Body of pancreas (tissue), 4 donors: Measurements from ENCODE around the gene RPP30. TPM values are rescaled to one million over a fixed set of nuclear protein-coding genes. Genes with fewer than 3 reads are reported as not detected.
A peak's percentile ranks its signal among the peaks of the same experiment; 100 is the strongest.

Experiments used
- ATAC-seq: fragments of 150-250 bp; one replicate; pipeline ENCODE4 v1.9.1; 2016
- DNase-seq, 4 donors: peaks; one replicate each; pipeline ENCODE4 v3.0.0-alpha.2; 2019
- H3K27ac ChIP-seq, 4 donors: fragments of 200-600 bp; sonication (generic); 1 replicate in 3 of 4; 2 replicates in 1 of 4; pipeline versions ENCODE4 v1.5.1 to v1.6.1; 2016 to 2019; ENCODE audit warnings: mild to moderate bottlenecking in 1 of 4, mixed read lengths in 1 of 4, moderate library complexity in 1 of 4
- H3K27me3 ChIP-seq, 2 donors: fragments of 200-600 bp; sonication (generic); one replicate each; pipeline ENCODE4 v1.6.0; 2016; ENCODE audit warnings: mild to moderate bottlenecking in 1 of 2
- H3K36me3 ChIP-seq, 2 donors: fragments of 200-600 bp; sonication (generic); replicated peaks in 1 of 2; 2 replicates each; pipeline ENCODE4 v1.5.1; 2016; ENCODE audit warnings: low read depth in 2 of 2; ENCODE audit not compliant: insufficient read depth in 1 of 2
- H3K4me1 ChIP-seq: fragments of 200-600 bp; sonication (generic); one replicate; pipeline ENCODE4 v1.6.0; 2016
- H3K4me3 ChIP-seq, 2 donors: fragments of 200-600 bp; sonication (generic); 1 replicate in 1 of 2; 2 replicates in 1 of 2; pipeline ENCODE4 v1.5.1; 2016 to 2019
- H3K9me3 ChIP-seq, 3 donors: fragments of 200-600 bp; sonication (generic); 1 replicate in 2 of 3; 2 replicates in 1 of 3; pipeline ENCODE4 v1.5.1; 2016
- POLR2A ChIP-seq, 3 donors: fragments of 450-650 bp; IDR thresholded peaks; one replicate each; pipeline ENCODE4 v1.6.1; 2016; ENCODE audit warnings: antibody characterized with exemption in 3 of 3, mild to moderate bottlenecking in 2 of 3
- WGBS, 2 donors: methylation state at CpG; one replicate each; pipeline ENCODE4 v1.1.5; 2017; 5-methylcytosine and 5-hydroxymethylcytosine counted together
- intact Hi-C: fragments of 100-400 bp; cut with DNase I; formaldehyde crosslinking; loops from one replicate; pipeline ENCODE4 v1.15.1; 2023
- total RNA-seq, 2 donors: library from RNA; depleted of rRNA; stranded (reverse); fragments of >200 nt; gene quantifications; one replicate each; pipeline ENCODE4 v1.1.0, GENCODE V29; 2016
- TF ChIP-seq, protein P1 (sequence below), 7 experiments: fragments of 450-650 bp in 4 of 7; fragments of 200-600 bp in 3 of 7; sonication (generic) in 3 of 7; IDR thresholded peaks; one replicate each; pipeline ENCODE4 v1.5.1; 2016 to 2019; ENCODE audit warnings: antibody characterized with exemption in 7 of 7

Gene RPP30
- total RNA-seq, 2 donors from 2014 or later = 13.5 to 22.8 TPM

DNA sequence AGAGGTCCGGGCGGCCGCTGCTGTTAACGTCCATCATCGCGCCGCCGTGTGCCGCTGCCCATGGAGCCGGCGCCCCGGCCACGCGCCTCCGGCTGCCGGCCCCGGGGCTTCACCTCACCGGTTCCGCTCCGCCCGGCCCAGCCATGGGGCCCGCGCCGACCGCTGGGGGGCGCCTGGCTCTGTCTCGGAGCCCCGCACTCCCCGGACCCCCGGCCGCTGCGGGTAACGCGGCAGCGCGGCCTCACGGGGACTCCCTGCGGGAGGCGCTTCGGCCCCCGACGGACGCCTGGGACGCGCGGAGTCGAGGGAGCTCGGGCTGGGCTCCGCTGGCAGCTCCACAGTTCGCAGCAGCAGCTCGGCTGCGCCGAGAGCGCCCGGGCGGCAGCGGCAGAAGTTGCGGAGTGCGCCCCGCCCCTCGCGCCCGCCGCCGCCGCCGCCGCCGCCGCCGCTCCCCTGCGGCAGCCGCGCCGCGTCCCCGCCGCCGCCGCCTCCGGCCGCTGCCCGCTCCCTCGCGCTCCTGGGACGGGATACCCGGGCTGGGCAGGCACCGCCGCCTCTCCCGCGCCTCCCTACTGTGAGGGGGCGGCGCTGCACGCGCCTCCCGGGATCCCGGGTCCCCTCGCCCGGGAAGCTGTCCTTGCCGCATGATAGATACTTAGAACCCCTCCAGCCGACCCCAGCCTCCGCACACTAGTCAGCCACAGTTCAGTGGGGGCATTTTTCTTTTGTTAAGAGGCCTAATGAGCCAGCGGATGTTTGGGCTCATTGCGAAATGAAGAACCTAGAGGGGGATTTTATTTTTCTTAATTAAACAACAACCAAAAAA, 13.9 kb upstream of the RPP30 start, which contains the start of gene HTR7:
Gene HTR7 (minus strand): TSS at position 405 of the 826 bp plus-strand sequence. CDS start 368 bp downstream, at position 37.
- H3K27me3 ChIP-seq = peaks cover 0 to 24% of the 10 kb centered on the region in 2 donors
- ATAC-seq = peak; percentile 81
- H3K9me3 ChIP-seq = no peaks in the 10 kb centered on the region
- intact Hi-C loops = no loop called here
- H3K4me3 ChIP-seq = peak within 1 kb of the TSS; percentile 23 to 33
- peak; percentile 40 to 73 (median 51) for DNase-seq
- peak within 1 kb of the TSS in 2 of 4 donors; percentile 49 to 61 for H3K27ac ChIP-seq
- peaks cover 15% of the 10 kb centered on the region for H3K4me1 ChIP-seq
- no peaks in the 10 kb centered on the region for H3K36me3 ChIP-seq
- WGBS, 2 donors = 1 to 8% methylated on average over 6 to 70 of the region's 104 CpGs
- TF ChIP-seq, protein P1, sequence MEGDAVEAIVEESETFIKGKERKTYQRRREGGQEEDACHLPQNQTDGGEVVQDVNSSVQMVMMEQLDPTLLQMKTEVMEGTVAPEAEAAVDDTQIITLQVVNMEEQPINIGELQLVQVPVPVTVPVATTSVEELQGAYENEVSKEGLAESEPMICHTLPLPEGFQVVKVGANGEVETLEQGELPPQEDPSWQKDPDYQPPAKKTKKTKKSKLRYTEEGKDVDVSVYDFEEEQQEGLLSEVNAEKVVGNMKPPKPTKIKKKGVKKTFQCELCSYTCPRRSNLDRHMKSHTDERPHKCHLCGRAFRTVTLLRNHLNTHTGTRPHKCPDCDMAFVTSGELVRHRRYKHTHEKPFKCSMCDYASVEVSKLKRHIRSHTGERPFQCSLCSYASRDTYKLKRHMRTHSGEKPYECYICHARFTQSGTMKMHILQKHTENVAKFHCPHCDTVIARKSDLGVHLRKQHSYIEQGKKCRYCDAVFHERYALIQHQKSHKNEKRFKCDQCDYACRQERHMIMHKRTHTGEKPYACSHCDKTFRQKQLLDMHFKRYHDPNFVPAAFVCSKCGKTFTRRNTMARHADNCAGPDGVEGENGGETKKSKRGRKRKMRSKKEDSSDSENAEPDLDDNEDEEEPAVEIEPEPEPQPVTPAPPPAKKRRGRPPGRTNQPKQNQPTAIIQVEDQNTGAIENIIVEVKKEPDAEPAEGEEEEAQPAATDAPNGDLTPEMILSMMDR (IDR thresholded peaks at IDR 0.05) = peak in 6 of 7 experiments; percentile 26 to 70 (median 48)
- no peak for TF ChIP-seq POLR2A (IDR thresholded peaks at IDR 0.05)

- no peak for ATAC-seq
- intact Hi-C loops = no loop called here
Measured at GRCh38 chr10:90858461-90858968, 13.3 kb upstream of the RPP30 start.

DNA sequence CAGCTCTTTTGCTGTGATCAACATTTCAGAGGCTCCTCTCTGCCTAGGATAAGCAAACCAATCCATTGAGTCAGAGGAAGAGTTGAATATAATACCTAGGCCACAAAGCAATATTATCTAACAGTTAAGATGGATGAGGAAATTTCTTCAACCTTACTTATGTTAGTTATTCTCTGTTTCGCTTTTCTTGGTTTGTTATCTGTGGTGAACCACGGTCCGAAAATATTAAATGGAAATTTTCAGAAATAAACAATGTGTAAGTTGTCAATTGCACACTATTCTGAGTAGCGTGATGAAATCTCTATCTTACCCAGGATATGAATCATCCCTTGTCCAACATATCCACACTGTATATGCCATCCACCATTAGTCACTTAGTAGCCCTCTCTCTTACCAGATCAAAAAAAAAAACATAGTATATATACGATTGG, 12.4 kb upstream of the RPP30 start:
- intact Hi-C loops = no loop called here
- no peak for DNase-seq
- peaks cover 0 to 24% of the 10 kb centered on the region in 2 donors for H3K27me3 ChIP-seq

More at GRCh38 chr10:90858461-90858968, 13.3 kb upstream of the RPP30 start:
- Histone ChIP-seq H3K36me3 (no peaks in the 10 kb centered on the region), H3K9me3 (no peaks in the 10 kb centered on the region), H3K4me3 (no peak overlapping the region), H3K4me1 (peaks cover 15% of the 10 kb centered on the region), H3K27ac (peak overlapping the region in 1 of 4 donors; percentile 60), H3K27me3 (peaks cover 0 to 24% of the 10 kb centered on the region in 2 donors)
- WGBS, 2 donors = 43 to 54% methylated on average over 10 of the region's 10 CpGs
- no peak for DNase-seq
- no peak for TF ChIP-seq POLR2A (IDR thresholded peaks at IDR 0.05)
- TF ChIP-seq, protein P1 (IDR thresholded peaks at IDR 0.05) = no peak

GRCh38 chr10:90860790-90861189, 11.0 kb upstream of the RPP30 start:
- H3K27ac ChIP-seq = no peak overlapping the region
- peaks cover 15% of the 10 kb centered on the region for H3K4me1 ChIP-seq
- WGBS, 2 donors = 62 to 74% methylated on average over 1 of the region's 1 CpG
- intact Hi-C loops = no loop called here
- H3K36me3 ChIP-seq = no peaks in the 10 kb centered on the region
- TF ChIP-seq, protein P1 (IDR thresholded peaks at IDR 0.05) = no peak
- ATAC-seq (no peak), DNase-seq (no peak)
- no peak overlapping the region for H3K4me3 ChIP-seq
- H3K9me3 ChIP-seq = no peaks in the 10 kb centered on the region
- peaks cover 0 to 16% of the 10 kb centered on the region in 2 donors for H3K27me3 ChIP-seq

More for the DNA sequence above, 12.4 kb upstream of the RPP30 start:
- no peak for ATAC-seq
- 74% methylated on average over 5 of the region's 5 CpGs for WGBS, 2 donors
- no peak overlapping the region for H3K27ac ChIP-seq
- H3K36me3 ChIP-seq = no peaks in the 10 kb centered on the region
- H3K9me3 ChIP-seq = no peaks in the 10 kb centered on the region
- peaks cover 15% of the 10 kb centered on the region for H3K4me1 ChIP-seq
- H3K4me3 ChIP-seq = no peak overlapping the region
- TF ChIP-seq POLR2A (IDR thresholded peaks at IDR 0.05) = no peak
- TF ChIP-seq, protein P1 (IDR thresholded peaks at IDR 0.05) = no peak
